GM23338 (cell line): Measurements from ENCODE around the gene NRCAM.

ENCODE experiments used
- CREB1 ChIP-seq: fragments of 250-450 bp; sonication (Bioruptor Pico); IDR thresholded peaks from 2 replicates; pipeline ENCODE4 v1.5.0; 2020; ENCODE audit warnings: low read depth, mild to moderate bottlenecking, moderate library complexity
- CTCF ChIP-seq, 2 experiments: fragments of 200-600 bp in 1 of 2; sonication (generic) in 1 of 2; conservative IDR thresholded peaks; 2 replicates each; pipeline versions ENCODE4 v1.5.1 to v1.6.1; 2016 to 2017; ENCODE audit warnings: antibody characterized with exemption in 2 of 2, low read depth in 2 of 2, mild to moderate bottlenecking in 2 of 2, moderate library complexity in 1 of 2
- ETS1 ChIP-seq: IDR thresholded peaks from 2 replicates; pipeline ENCODE4 v1.6.1; 2016; ENCODE audit warnings: antibody characterized with exemption
- REST ChIP-seq: IDR thresholded peaks from one replicate; pipeline ENCODE4 v1.6.1; 2018; ENCODE audit warnings: antibody characterized with exemption; ENCODE audit not compliant: unreplicated experiment
- ZNF331 ChIP-seq: fragments of 250-450 bp; sonication (Bioruptor Pico); IDR thresholded peaks from 2 replicates; pipeline ENCODE4 v1.5.0; 2020; ENCODE audit warnings: low read depth, mild to moderate bottlenecking, moderate library complexity

GRCh38 chr7:108347616-108348015 lies 108.6 kb downstream of the NRCAM start:
- no peak for TF ChIP-seq CTCF (conservative IDR thresholded peaks at IDR 0.05; ENCODE audit: low read depth in 2 of 2)
- no peak for TF ChIP-seq ETS1
- no peak for TF ChIP-seq CREB1 (CRISPR knock-in tag)
- TF ChIP-seq REST = peak; percentile 94
- TF ChIP-seq ZNF331 (CRISPR knock-in tag) = peak; percentile 73
